RWPE2 (cell line): ENCODE measurements around the gene SIRPA.

Source experiments
- ATAC-seq: fragments of 200-7000 bp; cut with Tn5 transposase; 3 replicates; pipeline ENCODE4 v1.9.1; 2021; ENCODE audit warnings: low read depth
- DNase-seq: peaks from one replicate; pipeline ENCODE4 v3.0.0-alpha.2; 2020; ENCODE audit warnings: low spot score
- H3K27ac ChIP-seq: fragments of 450-650 bp; 2 replicates; pipeline ENCODE4 v1.5.1; 2017; ENCODE audit warnings: mild to moderate bottlenecking; ENCODE audit not compliant: poor library complexity, severe bottlenecking
- H3K27me3 ChIP-seq: fragments of 250-450 bp; sonication (Bioruptor Pico); 2 replicates; pipeline ENCODE4 v1.5.1; 2021; ENCODE audit warnings: mild to moderate bottlenecking, moderate library complexity; ENCODE audit not compliant: insufficient read depth, poor library complexity, severe bottlenecking
- H3K36me3 ChIP-seq: fragments of 250-450 bp; sonication (Bioruptor Pico); 2 replicates; pipeline ENCODE4 v1.5.1; 2020; ENCODE audit warnings: low read depth, mild to moderate bottlenecking, moderate library complexity
- H3K4me1 ChIP-seq: fragments of 250-450 bp; sonication (Bioruptor Pico); 2 replicates; pipeline ENCODE4 v1.5.1; 2021; ENCODE audit warnings: mild to moderate bottlenecking, moderate library complexity; ENCODE audit not compliant: insufficient read depth, poor library complexity, severe bottlenecking
- H3K4me3 ChIP-seq: fragments of 250-450 bp; sonication (Bioruptor Pico); 2 replicates; pipeline ENCODE4 v1.5.1; 2021; ENCODE audit warnings: mild to moderate bottlenecking, moderate library complexity; ENCODE audit not compliant: severe bottlenecking
- H3K9me3 ChIP-seq: fragments of 250-450 bp; sonication (Bioruptor Pico); 2 replicates; pipeline ENCODE4 v1.5.1; 2021; ENCODE audit warnings: mild to moderate bottlenecking, moderate library complexity; ENCODE audit not compliant: severe bottlenecking
- TF ChIP-seq, protein P1 (sequence below): fragments of 450-650 bp; IDR thresholded peaks from one replicate; pipeline ENCODE4 v1.5.1; 2017; ENCODE audit warnings: mild to moderate bottlenecking, moderate library complexity; ENCODE audit not compliant: poor library complexity, severe bottlenecking

The SIRPA gene

DNA sequence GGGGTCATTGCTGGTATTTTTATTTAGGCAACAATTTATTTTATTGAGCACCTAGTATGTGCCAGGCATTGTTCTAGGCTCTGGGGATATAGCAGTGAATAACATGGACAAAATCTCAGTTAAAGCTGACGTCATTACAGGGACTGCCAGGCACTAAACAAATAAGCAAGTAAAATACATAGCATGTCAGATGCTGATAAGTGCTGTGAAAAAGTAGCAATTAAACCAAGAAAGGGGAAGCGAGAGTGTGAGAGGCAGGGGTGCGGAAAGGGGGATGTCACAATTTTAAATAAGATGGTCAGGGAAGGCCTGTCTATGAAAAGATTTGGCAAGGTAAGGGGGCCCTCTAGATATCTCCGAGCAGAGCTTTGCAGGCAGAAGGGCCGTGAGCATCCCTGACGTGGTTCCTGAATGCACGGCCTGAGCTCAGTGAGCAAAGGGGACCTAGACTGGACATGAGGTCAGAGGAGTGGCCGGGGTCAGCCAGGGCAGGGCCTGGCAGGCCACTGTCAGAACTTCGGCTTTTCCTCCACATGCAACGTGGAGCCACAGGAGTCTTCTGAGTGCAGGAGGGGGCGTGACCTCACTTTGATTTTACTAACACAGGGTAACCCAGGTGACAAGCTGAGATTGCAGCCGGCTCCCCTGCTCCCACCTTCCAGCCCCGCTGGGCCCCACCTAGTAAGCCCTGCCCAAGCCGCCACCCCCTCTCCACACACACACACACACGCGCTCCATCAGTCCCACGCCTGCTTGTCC, 24.2 kb upstream of the SIRPA start:
- DNase-seq (no peak), ATAC-seq (no peak)
- TF ChIP-seq, protein P1, sequence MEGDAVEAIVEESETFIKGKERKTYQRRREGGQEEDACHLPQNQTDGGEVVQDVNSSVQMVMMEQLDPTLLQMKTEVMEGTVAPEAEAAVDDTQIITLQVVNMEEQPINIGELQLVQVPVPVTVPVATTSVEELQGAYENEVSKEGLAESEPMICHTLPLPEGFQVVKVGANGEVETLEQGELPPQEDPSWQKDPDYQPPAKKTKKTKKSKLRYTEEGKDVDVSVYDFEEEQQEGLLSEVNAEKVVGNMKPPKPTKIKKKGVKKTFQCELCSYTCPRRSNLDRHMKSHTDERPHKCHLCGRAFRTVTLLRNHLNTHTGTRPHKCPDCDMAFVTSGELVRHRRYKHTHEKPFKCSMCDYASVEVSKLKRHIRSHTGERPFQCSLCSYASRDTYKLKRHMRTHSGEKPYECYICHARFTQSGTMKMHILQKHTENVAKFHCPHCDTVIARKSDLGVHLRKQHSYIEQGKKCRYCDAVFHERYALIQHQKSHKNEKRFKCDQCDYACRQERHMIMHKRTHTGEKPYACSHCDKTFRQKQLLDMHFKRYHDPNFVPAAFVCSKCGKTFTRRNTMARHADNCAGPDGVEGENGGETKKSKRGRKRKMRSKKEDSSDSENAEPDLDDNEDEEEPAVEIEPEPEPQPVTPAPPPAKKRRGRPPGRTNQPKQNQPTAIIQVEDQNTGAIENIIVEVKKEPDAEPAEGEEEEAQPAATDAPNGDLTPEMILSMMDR, result no peak
- Histone ChIP-seq H3K27ac (no peak overlapping the region), H3K36me3 (no peaks in the 10 kb centered on the region), H3K9me3 (no peaks in the 10 kb centered on the region), H3K27me3 (no peaks in the 10 kb centered on the region), H3K4me3 (no peak overlapping the region), H3K4me1 (no peaks in the 10 kb centered on the region)

DNA sequence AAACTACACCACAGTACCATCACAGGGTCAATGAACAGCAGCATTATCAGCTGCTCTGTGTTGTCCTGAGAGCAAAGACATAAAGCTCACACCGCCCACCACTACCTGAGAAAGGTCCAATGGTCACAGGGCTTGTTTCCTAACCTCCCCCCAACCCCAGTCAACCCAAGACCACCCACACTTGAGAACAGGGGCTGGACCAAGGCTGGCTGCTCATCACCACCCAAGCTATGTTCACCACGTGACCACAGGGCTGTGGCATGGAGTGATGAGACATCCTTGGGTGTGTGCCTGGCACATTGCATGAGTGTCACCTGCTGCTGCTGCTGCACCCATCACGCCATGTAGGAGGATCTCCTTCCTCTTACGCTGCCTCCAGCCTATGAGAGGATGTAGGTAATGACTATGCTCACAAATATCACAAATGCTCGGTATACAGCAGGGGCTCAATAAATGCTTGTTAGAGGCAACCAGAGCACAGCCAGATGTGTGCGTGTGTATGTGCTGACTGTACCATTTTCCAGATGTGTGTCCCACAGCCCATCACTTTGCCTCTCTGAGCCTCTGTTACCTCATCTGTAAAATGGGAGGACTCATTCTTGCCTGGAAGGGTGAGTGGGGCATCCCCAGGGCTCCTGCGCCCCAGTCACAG, 23.3 kb upstream of the SIRPA start:
- H3K27me3 ChIP-seq, result no peaks in the 10 kb centered on the region
- DNase-seq, result no peak
- no peaks in the 10 kb centered on the region for H3K9me3 ChIP-seq
- H3K4me3 ChIP-seq, result no peak overlapping the region
- H3K4me1 ChIP-seq, result no peaks in the 10 kb centered on the region
- H3K27ac ChIP-seq, result no peak overlapping the region
- ATAC-seq, result no peak
- TF ChIP-seq, protein P1, result no peak
- H3K36me3 ChIP-seq, result no peaks in the 10 kb centered on the region

DNA sequence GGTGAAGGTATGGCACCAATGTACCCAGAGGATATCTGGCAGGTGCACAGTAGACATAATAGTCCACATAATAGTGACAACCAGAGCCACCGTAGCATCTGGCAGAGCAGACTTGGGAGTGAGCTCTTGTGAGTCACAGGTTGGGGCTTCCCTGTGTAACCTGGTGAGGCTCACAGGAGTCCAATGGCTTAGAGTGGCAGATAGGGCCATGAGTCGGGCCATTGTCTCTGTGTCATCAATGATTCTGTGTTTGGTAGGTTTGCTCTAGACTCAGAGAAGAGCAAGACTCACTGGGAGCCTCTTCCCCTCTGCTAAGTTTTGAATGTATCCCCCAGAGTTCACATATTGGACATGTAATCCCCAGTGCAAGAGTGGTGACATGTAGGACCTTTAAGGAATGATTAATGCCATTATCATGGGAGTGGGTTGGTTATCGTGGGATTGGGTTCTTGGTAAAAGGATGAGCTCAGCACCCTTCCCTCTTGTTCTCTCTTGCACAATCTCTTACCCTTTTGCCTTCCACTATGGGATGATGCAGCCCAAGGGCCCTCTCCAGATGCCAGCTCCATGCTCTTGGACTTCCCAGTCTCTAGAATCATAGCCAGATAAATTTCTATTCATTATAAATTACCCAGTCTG, 22.6 kb upstream of the SIRPA start:
- H3K4me1 ChIP-seq, result no peaks in the 10 kb centered on the region
- no peaks in the 10 kb centered on the region for H3K27me3 ChIP-seq
- no peak overlapping the region for H3K27ac ChIP-seq
- no peaks in the 10 kb centered on the region for H3K36me3 ChIP-seq
- TF ChIP-seq, protein P1, result no peak
- H3K4me3 ChIP-seq, result no peak overlapping the region
- no peaks in the 10 kb centered on the region for H3K9me3 ChIP-seq
- no peak for ATAC-seq
- DNase-seq, result no peak

DNA sequence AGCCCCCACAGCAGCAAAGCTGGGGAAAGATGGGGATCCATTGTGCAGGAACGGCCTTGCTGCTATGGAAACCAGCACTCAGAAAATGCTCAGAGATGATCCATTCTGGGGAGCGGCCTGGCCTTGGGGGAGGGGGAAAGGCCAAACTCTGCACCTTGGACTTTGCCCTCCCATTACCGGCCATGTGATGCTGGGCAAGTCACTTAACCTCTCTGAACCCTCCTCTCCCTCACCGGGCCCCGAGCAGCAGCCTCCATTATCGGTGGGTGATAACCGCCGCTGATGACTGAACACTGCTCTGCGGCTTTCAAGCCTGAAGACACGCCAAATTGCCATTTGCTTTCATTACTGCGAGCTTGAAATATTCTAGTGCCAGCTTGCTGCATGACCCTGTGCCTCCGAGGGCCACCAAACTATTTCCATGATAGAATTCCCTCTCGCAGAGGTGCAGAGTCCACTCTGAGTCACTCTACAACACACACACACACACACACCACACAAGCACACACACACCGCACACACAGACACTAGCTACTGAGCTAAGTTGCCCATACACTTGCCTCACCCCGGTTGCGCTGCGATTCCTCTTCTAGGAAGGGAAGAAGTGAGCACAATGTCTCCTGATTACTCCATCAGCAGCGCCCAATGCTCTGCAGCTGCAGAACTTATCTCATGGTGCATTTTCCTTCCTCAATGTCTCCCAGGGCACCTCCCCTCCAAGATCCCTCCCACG, 20.6 kb upstream of the SIRPA start:
- DNase-seq, result no peak
- TF ChIP-seq, protein P1, result no peak
- Histone ChIP-seq H3K4me1 (no peaks in the 10 kb centered on the region), H3K4me3 (no peak overlapping the region), H3K27ac (no peak overlapping the region), H3K27me3 (no peaks in the 10 kb centered on the region), H3K36me3 (no peaks in the 10 kb centered on the region), H3K9me3 (no peaks in the 10 kb centered on the region)
- ATAC-seq, result no peak
